HG03521 (cell line): ENCODE data around the gene ZNF331.
"Not testable (repeated sequence)": the region's sequence is repeated elsewhere in the genome, so short reads cannot be mapped to it uniquely, and the experiment has no call there.

ENCODE experiments used
- ATAC-seq: cut with Tn5 transposase; IDR thresholded peaks from one replicate; pipeline ENCODE4 v1.9.1; 2021; ENCODE audit warnings: mild to moderate bottlenecking, moderate library complexity; ENCODE audit not compliant: unreplicated experiment

The ZNF331 gene

DNA sequence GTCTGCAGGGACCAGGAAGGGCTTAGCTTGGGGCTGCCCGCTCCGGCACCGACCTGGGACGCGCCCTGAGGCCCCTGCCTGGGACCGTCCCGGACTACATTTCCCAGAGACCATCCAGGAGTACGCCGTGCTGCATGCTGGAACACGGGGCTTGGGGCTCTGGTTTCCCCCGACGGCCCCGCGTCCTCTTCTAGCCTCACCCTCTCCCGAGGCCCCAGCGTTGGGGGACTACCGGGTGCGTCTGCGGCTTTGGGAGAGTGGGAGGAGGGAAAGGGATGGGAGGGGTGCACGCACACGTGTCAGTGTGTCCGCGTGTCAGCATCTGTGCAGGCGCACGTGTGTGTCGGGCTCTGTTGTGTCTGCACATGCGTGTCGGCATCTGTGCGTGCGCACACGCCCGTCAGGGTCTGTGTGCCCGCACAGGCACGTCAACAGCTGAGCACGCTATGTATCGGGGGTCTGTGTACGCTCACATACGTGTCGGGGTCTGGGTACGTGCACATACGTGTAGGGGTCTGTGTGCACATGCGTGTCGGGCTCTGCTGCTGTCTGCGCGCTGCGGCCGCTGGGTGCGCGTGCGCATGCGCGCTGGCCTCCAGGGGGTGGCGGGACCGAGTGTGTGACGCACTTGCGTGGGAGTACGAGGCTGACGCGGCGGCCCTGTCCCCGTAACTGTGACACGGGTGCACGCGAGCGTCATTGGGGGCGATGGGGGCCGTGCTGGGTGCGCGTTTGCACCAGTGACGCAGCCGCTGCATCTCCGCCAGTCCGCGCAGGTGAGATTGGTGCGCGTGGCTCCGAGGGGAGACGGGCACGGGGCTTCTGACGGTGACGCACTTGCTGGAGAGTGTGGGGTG is at the start of gene ZNF331:
ZNF331 (plus strand) TSS at position 625 of the 857 bp plus-strand sequence. CDS start 31,232 bp downstream, outside the sequence.
- ATAC-seq = peak; percentile 56

DNA sequence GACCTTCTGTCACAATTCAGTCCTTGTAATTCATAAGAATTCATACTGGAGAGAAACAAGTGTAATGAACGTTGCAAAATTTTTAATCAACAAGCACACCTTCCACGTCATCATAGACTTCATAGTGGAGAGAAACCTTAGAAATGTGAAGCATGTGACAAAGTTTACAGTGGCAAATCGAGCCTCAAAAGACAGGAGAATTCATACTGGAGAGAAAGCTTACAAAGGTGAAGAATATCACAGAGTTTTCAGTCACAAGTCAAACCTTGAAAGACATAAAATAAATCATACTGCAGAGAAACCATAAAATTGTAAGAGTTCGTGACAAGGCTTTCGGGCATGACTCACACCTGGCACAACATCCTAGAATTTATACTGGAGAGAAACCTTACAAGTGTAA is 45.8 kb upstream of the ZNF331 start:
- ATAC-seq = no peak

DNA sequence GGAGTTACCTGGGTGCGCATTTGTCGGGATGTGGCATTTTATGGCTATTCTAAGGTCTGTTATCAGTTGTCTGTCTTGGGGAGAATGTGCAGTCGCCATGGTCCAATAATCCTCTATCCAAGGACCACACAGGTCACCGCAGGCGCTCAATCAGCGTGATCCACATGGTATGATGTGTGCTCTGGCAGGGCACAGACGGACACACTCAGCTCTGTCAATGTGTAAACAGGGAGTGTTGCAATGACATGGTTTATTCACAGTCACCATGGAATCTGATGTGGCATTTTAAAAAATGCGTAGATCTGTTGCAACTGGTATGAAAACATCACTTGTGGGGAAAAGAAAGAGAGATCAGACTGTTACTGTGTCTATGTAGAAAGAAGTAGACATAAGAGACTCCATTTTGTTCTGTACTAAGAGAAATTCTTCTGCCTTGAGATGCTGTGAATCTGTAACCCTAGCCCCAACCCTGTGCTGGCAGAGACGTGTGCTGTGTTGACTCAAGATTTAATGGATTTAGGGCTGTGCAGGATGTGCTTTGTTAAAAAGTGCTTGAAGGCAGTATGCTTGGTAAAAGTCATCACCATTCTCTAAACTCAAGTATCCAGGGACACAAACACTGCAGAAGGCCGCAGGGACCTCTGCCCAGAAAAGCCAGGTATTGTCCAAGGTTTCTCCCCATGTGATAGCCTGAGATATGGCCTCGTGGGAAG is 40.5 kb upstream of the ZNF331 start:
- not testable (repeated sequence) for ATAC-seq

DNA sequence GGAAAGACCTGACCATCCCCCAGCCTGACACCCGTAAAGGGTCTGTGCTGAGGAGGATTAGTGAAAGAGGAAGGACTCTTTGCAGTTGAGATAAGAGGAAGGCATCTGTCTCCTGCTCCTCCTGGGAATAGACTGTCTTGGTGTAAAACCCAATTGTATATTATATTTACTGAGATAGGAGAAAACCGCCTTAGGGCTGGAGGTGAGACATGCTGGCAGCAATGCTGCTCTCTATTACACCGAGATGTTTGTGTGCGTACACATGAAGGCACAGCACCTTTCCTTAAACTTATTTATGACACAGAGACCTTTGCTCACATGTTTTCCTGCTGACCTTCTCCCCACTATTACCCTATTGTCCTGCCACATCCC is 39.9 kb upstream of the ZNF331 start:
- not testable (repeated sequence) for ATAC-seq

DNA sequence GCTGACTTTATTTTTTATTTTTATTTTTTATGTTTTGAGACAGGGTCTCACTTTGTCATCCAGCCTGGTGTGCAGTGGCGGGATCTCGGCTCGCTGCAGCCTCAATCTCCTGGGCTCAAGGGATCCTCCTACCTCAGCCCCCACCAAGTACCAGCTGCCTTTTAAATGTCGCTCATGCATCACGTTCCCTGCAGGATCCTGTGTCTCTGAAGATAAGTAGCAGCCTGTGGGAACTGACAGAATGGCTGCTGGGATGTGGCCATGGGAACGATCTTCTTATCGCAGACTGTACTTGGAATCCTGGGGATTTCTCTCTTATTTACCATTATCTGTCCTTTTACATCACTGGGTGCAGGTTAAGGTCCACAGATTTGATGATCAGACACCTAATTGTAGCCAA is 34.8 kb upstream of the ZNF331 start:
- ATAC-seq = not testable (repeated sequence)

DNA sequence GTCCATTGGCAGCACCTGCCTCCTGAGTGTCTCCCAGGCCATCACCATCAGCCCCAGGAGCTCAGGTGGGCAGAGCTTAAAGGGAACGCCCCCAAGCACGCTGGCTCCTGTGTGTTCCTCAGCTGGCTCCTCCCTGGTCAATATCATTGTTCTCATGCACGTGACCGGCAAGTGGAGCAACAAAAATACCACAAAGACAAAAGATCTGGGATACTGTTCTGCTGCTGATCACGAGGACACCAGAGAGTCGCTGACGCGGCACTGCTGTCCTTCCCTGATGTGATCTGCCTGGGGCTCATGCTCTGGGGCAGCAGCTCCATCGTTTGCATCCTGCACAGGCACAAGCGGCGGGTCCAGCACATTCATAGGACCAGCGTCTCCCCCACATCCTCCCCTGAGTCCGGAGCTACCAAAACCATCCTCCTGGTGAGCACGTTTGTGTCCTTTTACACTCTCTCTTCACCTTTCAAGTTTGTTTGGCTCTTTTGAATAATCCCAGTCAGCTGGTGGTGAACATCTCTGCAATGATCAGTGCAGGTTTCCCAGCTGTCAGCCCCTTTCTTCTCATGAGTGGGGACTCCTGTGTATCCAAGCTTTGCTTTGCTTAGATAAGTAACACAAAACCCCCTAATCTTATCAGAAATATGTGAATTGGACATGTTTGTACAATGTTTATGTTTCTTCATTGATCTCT is 34.1 kb upstream of the ZNF331 start:
- ATAC-seq = not testable (repeated sequence)

DNA sequence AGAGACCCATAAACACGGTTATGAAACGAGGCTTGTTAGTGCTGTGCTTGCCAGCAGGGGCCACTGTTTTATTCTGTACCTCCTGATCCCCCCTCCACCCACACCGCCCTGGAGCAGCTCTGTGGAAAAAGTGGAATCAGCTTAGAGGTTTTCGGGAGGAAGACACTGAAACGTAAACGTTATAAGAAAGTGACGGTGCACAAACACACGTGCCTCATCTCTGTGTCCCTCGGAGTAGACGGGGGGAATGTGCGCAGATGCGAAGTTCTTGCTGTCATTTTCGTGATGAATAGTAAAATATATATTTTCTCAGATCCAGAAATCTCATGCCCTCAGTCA is 33.6 kb upstream of the ZNF331 start:
- ATAC-seq = not testable (repeated sequence)

DNA sequence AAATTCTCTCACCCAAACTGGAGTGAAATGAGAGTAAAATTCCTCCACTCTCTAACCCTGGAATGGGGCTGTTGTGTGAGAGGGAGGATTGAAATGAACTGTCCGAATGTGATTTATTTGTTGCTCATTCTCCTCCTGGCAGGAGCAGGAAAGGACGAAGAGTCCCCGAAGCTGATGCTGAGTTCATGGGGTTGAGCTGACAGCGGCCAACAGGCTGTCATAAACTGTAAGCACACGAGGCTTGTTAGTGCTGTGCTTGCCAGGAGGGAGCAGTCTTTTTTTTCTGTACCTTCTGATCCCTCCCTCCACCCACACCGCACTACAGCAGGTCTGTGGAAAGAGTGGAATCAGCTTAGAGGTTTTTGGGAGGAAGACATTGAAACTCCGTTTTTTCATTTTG is 33.1 kb upstream of the ZNF331 start:
- ATAC-seq = no peak

DNA sequence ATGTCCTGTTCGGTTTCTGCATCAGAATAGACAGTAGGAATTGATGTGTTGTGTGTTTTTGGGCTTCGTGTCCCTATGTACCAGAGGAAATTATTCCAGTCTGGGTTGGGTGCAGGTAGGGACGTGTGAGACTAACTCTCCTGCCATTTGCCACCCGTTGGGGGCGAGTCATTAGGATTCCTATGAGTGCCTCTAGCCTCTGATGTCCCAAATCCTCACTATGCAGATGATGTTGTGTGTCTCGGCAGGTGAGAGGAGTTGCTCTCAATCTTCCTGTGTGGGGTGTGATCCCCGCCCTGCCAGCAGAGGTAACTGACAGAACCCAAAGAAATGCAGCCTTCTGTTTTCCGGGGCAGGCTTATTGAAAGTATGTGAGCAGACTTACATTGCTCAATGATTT is 31.2 kb upstream of the ZNF331 start:
- no peak for ATAC-seq

DNA sequence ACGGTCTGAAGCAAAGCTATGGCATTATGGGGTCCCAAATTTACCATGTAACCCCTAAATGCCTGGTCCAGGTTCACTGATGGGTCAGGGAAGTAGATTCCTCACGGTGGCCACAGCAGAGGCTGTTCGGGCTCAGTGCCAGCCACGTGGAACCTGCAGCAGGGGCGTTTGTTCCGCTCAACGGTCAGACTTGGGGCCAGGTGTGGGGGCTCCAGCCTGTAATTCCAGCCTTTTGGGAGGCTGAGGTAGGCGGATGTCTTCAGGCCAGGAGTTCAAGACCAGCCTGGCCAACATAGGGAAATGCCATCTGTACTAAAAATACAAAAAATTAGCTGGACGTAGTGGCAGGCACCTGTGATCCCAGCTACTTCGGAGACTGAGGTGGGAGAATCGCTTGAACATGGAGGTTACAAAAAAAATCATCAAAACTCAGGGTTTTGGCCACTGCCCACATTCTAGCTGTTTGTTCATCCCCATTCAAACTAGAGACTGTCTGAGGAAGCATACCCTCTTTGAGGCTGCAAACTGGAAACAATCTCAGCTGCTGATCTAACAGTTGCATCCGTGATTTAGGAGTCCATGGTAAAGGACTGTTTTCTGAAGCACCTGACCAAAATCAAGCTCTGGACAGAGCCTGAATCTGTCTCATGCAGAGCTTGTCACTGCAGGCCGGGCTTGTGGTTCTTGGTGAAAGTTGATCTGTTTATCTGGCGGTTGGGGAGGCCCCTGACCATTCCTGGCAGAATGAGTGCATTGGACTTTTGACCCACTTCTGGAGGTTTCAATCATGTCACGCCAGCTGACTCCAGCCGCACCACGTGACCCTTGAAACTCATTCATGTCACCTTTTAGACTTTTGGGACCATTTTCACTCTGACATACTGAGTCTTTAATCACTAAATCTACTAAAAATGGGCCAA is 30.2 kb upstream of the ZNF331 start:
- no peak for ATAC-seq

DNA sequence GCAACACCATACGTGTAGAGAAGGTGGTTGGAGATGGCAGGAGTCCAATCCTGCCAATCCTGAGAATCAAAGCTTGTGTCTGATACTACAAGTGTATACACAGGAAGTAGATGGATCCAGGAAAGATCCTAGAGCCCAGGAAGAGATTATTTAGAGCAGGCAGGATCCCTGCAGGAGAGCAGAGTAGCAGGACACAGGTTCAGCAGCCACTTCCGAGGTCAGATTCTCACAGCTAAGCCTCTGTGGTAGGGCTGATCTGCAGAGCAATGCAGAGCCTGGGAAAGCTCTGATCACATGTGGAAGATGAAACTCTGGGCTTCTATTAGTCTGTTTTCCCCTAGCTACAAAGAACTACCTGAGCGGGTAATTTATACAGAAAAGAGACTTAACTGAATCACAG is 28.5 kb upstream of the ZNF331 start:
- no peak for ATAC-seq

DNA sequence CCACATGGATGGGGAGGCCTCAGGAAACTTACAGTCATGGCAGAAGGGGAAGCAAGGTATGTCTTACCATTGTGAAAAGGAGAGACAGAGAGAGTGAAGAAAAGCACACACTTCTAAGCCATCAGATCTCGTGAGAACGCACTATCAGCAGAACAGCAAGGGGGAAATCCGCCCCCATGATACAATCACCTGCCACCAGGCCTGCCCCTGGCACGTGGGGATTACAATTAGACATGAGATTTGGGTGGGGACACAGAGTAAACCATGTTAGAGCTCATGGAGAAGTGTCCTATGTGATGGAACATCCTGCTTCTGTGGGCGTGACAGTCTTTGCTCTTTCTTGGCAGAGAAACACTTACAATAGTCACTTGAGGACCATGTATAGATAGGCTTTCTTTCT is 28.1 kb upstream of the ZNF331 start:
- ATAC-seq = no peak

DNA sequence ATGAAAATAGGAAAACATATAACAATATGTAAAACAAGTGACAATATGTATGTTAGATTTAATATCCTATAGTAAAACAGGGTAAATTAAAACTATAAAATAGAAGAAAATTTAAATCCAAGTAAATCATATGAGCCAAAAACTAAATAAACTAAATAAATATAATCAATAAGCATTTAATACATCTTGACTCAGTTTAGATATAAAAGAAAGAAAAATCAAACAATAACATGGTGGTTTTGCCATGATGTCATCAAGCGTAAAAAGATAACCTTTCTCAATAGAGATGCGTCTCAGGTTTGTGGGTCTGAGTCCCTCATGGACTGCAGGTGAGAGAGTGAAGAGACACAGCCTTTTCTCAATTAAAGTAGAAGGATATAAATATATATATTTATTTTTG is 26.6 kb upstream of the ZNF331 start:
- ATAC-seq = no peak

DNA sequence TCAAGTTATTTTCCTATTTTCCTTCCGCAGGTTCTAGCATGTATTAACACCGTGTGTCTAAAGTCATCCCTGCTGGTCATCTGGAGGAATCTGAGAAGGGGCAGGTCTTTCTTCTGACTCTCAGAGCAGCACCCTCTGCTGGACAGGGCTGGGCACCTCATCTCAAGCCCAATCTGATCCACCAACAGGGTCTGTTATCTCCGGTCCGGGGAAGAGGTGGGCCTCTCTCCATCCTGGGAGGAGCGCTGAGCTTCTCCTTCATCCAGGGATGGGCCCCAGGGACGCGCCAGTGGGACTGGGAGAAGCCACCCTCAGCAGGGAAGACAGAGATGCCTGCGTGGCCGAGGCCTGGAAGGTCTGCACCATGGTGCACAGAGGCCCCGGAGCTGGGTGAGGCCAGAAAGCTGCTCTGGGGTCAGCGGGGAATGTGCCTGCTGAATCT is 26.0 kb upstream of the ZNF331 start:
- ATAC-seq = no peak

DNA sequence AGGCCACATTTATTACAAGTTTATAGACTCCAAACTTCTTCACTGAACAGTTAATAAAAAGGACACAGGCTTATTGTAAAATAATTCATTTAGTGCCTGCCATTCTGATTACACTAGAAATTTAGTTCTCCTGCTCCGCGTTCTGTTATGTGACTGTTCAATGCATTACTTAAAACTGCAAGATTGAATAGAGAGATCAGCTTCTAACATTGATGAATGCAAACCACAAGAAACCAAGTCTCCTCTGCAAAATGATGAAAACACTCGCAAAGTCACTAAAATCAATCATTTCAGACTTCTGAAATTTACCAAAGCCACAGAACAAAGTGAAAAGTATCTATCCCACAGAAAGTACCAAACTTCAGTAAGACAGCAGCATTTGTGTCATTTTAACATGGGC is 22.9 kb upstream of the ZNF331 start:
- ATAC-seq = not testable (repeated sequence)

DNA sequence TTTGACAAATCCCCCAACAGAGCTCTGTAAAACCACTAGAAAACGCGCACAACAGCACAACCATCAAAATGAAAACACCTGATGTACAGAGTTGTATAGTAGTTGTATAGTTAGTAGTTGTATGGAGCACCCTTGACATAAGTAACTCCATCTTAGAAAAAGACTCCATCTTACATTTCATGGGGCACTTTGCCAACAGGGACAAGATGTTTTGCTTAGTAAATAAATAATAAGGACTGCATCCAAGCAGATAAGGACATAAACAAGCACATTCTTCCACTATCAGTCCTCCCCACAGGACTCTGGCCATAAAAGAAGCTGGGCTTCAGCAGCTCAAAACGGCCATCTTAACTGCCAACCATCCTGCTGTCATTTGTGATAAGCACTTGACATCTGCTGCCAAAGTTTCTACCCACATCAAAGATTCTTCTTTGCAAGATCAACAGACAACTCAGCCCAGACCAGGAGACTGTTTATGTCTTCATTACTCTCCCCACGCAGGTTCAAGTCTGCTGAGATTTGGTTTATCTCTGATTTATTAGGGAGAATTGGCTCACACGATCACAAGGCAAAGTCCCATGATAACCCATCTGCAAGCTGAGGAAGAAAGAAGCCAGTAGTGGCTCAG is 20.7 kb upstream of the ZNF331 start:
- ATAC-seq = no peak

DNA sequence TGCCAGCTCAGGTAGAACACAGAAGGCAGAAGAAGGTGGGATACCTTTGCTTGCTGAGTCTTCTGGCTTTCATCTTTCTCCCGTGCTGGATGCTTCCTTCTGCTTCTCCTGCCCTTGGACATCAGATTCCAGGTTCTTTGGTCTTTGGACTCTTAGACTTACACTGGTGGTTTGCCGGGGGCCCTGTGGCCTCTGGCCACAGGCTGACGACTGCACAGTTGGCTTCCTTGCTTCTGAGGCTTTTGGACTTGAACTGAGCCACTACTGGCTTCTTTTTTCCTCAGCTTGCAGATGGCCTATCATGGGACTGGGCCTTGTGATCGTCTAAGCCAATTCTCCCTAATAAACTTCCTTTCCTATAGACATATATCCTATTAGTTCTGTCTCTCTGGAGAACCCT is 19.8 kb upstream of the ZNF331 start:
- ATAC-seq = no peak

DNA sequence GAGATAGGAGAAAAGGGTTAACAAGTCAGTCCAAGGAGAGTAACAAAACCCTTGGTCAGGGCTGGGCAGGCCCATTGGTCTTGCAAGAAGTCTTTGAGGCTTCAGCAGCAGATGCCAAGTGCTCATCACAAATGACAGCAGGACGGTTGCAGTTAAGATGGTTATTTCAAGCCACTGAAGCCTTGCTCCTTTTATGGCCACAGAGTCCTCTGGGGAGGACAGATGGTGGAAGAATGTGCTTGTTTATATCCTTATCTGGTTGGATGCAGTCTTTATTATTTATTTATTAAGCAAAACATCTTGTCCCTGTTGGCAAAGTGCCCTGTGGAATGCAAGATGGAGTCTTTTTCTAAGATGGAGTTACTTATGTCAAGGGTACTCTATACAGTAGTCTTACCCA is 19.2 kb upstream of the ZNF331 start:
- ATAC-seq = no peak

DNA sequence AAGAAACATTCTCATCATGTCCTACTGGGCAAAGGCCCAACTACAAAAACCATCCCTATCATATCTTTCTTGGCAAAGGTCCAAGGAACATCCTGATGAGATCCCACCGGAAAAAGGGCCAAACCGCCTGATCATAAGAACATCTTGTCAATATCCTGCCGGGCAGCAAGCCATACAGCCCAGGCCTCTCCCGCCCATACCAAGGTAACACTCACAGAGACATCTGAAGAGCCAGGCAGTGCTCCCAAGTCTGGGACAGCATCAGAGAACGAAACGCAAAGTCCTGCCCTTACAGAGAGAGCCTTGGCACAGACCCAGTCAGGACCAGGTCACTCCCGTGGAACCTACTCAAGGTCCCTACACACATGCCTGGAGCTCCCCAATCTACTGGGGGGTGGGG is 18.5 kb upstream of the ZNF331 start:
- ATAC-seq = no peak

DNA sequence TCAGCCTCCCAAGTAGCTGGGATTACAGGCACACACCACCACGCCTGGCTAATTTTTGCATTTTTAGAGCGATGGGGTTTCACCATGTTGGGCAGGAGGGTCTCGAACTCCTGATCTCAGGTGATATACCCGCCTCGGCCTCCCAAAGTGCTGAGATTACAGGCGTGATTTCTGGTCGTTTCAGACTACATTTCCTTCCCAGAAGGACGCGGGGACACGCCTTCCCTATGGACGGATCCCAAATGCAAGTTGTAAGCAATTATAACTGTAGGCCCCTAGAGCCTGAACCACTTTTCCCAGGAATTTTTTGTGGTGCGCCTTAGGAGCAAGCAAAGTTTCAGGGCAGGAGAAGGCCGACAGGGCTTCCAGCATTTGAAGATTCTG is 17.8 kb upstream of the ZNF331 start:
- no peak for ATAC-seq
